Measurements from ENCODE around the gene BRD3OS.

The BRD3OS gene

DNA sequence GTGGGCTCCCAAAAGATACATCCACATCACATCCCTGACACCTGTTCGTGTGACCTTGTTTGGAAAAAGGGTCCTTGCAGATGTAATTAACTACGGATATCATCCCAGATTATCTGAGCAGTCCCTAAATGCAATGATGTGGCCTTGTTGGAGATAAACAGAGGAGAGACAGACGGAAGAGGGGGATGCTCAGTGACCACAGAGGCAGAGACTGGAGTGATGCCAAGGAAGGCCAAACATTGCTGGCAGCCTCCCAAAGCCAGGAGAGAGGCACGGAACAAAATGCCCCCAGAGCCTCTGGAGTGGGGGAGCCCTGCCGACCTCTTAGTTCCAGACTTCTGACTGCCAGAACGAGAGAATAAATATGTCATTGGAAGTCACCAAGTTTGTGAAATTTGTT is 18.1 kb upstream of the BRD3OS start:
- no peak for DNase-seq

DNA sequence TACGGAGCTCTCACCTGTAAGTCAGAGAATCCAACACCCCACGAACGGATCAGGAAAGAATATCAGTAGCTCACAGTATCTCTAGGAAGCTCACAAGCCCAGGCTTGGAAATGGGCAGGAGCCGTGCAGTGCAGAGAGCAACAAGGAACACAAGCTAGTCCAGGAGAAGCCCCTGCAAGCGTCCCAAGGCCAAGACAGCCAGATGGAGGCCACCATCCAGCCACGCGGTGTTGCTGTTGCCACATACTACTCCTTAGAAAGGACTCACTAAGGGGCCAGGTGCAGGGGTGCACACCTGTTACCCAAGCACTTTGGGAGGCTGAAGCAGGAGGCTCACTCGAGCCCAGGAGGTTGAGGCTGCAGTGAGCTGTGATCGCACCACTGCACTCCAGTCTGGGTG is 17.7 kb upstream of the BRD3OS start:
- no peak for DNase-seq

DNA sequence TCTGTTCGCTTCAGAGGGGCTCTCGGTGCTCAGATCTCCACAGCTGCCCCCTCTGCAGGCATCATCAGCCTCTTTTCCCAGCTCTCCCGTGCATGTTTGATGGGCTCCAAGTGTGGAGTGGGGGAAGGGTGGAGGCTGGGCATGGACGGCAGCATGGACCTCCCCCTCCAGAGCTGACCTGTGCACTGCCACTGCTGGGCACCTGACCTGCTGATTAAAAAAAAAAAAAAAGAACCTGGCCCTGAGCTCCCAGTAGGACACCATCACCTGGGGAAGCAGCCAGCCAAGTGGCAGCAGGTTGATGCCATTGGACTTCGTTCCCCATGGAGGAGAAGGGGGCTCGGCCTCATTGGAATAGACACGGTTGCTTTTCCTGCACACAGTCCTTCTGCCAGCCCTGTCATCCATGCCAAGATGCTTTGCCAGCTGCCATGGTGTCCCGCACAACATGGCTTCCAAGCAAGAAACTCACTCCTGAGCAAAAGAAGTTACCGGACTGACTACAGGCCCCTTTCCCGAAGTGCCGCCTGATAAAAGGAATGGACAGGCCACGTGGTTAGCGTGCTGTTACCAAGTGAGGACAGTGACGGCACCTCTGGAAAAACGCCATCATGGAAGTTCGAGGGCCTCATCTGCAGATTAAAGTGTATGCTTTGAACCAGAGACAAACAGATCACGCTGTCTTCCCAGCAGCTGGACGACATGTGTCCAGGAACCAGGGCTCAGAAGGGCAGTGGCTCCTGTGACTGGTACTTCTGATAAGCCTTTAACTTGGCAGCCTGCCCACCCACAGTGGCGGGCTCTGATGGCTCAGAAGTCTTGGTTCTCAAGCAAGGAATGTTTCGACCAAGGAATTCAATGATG is 14.7 kb upstream of the BRD3OS start:
- no peak for DNase-seq

DNA sequence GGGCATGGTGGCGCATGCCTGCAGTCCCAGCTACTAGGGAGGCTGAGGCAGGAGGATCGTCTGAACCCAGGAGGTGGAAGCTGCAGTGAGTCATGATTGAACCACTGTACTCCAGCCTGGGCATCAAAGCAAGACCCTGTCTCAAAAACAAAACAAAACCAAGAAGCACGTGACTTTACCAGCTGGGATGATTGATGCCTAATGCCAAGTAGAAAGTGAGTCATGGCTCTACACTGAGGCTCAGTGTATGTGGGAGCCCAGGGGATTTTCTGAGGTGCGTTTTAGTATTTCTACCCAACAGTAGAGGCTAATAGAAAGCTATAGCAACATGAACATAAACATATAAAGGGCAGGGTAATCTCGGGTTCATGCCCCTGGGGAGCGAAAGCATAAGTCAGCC is 13.9 kb upstream of the BRD3OS start:
- DNase-seq: no peak

DNA sequence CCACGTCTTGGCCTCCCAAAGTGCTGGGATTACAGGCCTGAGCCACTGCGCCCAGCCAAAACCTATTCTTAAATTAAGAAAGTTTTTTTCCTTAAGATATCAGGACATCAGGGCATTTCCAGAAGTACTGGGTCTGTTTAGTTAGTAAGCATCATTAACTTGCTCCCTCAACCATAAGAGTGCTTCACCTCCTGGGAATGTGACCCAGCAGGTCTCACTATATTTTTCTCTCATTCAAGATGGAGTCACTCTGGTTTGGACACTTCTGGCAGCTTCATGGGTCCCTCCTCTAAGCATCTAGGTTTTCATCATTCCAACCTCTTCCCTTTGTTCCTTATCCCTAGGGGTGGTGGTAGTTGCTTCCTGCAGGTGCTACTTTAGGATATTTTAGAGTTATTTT is 10.3 kb upstream of the BRD3OS start:
- DNase-seq: no peak

DNA sequence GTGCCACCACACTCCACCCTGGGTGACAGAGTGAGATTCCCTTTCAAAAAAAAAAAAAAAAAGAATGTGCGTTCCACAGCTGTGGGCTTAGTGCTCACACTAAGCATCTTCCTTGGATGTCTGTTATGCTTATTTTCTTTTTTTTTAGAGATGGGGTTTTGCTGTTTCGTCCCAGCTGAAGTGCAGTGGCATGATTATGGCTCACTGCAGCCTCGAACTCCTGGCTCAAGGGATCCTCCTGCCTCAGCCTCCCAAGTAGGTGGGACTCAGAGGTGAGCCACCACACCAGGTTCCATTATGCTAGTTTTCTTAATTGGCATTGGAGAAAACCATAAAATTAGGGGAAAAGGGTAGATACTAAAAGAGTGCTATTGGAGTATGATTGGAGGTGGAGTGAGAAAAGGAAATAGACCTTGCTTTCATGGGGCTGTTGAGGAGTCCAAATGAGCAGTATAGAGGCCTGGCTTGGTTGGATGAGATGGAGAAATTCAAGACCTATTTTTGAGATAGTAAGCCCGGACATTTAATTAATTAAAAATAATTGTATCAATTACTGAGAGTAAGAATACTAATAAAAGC is 978 bp upstream of the BRD3OS start:
- no peak for DNase-seq

DNA sequence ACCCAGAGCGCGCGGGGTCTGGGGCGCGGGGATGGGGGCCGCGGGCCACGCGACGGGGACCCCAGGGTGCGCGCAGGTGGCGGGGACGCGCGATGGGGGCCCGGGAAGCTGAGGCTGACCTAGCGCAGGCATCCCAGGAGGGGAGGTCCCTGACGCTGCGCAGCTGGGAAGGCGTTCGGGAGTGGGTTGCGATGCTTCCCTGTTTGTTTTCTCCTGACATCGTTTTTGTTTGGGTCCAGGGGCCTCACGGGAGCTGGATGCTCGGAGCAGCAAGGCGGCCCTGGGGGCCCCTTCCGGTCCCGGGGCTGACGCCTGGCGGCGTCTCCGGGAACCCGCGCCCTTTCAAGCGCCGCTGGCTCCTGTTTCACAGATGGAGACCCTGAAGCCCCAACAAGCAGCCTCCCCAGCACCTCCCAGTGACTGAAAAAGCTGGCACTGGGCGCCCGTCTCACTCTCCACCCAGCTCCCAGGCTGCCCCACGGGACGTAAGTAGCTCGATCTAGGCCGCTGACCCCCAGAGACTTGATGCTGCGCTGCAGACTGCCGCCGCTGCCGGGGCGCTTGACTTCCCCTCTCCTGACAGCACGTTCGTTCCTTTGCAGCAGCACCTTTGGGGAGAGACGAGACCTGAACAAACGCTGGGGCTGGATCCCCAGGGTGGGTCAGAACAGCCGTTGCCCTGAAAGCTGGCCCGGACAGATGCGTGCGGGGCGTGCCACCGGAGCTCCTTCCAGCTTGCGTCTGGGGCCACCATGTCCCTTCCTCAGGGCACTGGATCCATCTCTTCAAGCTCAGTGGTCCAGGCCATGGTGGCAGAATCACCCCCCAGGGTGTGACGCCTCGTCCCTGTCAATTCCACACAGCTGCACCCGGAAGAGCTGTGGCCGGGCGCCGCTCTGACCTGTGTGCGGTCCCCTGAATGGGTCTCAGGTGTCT is 593 bp downstream of the BRD3OS start:
- peak; percentile 52 for DNase-seq

DNA sequence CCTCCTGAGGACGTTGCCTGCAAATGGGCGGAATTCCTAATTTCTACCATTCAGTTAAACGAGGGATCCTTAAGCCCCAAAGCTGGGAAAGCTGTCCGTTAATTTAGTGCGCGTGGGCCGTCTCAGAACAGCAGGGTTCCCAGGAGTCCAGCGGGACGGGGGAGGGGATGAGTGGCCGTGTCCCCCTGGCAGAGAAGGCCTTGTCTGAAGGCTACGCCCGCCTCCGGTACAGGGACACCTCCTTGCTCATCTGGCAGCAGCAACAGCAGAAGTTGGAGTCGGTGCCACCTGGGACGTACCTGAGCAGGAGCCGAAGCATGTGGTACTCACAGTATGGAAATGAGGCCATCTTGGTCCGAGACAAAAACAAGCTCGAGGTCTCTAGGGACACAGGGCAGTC is 1.3 kb downstream of the BRD3OS start:
- no peak for DNase-seq

DNA sequence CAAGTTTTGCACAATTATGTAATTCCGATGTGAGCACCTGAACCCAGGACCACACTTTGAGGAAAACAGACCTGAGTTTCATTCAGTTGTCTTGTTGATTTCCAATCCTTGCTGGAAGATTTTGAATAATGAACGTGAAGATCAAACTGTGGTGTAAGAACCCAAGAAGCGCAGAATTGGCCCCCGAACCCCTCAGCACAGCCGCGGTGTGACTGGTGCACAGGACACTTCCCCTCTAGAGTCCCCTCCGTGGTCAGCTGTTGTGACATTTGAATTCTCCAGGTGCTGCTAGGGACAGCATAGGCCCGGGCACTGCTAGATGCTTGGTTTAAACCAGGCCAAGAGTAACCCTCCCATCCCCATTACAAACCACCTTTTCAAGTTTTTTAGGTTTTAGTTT is 1.7 kb downstream of the BRD3OS start:
- DNase-seq: no peak

DNA sequence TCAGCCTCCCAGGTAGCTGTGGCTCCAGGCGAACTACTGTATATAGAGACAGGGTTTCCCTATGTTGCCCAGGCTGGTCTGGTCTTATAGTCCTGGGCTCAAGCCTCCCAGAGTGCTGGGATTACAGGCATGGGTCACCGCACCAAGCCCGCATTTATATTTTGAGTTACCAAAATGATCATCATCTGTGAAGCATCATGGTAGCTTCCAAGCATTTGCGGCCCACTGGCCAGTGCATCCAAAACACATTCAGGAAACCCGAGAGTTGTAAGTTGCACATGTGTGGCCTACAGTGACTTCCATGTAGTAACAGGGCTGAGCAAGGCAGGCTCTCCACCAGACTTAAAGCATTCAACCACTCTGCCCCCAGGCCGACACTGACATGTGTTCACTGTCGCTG is 2.3 kb downstream of the BRD3OS start:
- no peak for DNase-seq

DNA sequence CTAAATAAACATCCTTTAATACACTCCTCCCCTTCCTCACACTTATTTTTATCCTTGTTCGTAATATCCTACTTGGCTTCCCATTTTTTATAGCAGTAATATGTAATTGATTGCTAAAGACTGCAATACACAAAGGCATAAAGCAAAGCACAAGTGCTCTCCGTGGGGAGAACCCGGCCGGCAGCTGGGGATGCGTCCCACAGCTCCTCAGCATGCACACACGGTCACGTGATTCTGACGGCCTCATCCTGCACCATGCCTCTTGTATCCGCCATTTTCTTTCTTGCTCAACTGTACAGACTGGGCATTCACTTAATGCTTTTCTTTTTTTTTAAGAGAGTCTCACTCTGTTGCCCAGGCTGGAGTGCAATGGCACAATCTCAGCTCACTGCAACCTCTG is 2.8 kb downstream of the BRD3OS start:
- no peak for DNase-seq

DNA sequence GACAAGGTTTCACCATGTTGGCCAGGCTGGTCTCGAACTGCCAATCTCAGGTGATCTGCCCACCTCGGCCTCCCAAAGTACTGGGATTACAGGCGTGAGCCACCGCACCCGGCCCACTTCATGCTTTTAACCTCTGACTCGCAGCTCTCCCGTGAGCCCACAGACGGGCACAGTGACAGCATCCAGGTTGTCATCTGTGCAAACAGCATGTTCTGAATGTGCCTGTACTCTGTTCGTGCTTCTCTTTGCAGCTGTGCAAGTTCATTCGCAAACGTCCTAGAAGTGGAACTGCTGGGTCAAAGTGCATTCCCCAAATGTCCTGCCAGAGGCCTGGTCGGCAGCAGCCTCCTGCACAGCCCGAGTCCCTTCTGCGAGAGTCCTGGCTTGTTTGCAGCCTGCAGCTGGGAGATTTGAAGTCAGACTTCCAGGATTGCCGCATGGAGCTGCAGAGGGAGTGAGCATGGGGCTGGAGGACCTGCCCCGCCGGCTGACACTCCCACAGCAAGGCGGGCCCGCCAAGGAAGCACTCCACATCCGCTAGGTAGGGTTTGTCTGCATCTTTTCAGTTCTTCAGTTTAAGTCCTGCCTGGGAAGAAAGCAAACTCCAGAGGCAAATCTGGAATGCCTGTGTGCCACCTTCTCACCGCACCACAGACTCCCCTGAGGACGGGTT is 3.4 kb downstream of the BRD3OS start:
- DNase-seq: no peak

DNA sequence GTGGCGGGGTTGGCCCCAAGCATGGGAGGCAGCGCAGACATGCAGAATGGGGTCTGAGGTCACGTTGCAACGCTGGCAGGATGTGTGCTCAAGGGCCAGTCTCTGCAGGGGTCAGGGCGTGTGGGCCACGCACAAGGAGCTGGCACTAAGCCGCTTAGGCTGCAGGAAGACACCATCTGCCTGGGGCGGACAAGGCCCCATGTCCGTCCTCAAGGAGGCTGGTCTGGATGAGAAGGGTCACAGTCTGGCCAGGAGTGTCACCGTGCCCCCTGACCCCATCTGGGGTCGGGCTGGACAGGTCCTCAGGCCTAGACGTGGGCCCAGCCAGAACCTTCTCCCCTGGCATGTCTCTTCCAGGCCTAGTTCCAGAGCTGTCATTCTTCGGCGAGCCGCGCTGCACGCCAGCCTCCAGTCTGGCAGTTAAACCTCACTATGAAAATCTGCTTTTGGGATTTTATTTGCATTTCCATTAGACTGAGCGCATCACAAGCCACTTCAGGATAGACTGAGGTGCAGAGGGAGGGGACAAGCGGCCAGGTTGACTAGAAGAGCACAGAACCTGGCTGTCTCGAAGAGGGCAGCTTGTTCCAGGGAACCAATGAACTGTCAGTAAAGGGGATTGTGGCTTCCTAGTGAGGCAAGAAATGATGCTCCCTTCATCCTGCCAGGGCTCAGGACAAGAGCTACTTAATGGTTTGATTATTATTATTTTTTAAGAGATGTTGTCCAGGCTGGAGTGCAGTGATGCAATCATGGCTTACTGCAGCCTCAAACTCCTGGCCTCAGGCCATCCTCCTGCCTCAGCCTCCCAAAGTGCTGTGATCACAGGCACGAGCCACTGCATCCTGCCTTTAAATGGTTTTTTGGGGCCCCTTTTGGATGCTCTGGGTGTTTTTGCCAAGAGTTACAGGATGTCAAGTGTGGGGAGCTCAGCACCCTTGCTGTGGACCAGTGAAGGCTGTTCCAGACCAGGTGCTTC is 4.3 kb downstream of the BRD3OS start:
- DNase-seq: no peak

DNA sequence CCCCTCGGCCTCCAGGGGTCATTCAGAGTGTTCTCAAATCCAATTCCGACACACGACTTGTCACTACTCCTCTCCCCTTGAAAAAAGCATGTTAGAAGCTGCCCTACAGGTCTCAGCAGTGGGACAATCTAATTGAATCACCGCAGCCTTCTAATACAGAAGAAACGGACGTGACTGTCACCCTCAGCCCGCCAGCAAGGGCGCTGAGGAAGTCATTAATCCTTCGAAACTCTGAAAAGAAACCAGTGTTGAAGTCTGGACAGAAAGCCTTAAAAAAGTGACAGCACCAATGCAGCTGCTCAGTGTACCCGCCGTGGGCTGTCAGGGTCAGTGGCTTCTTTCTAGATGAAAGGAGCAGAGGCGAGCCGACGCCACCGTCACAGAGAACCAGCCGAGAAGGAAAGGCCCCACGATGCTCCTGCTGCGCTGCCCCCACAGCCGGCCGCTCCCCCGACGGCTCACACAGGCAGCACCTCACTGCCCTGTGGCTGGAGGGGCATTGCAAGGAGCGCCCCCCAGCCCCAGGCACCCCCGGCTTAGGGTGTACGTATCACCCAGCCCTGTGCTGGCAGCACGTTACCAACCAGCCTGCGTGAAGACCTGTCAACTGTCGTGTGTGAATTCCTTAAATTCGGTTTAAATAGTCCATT is 5.7 kb downstream of the BRD3OS start:
- no peak for DNase-seq

DNA sequence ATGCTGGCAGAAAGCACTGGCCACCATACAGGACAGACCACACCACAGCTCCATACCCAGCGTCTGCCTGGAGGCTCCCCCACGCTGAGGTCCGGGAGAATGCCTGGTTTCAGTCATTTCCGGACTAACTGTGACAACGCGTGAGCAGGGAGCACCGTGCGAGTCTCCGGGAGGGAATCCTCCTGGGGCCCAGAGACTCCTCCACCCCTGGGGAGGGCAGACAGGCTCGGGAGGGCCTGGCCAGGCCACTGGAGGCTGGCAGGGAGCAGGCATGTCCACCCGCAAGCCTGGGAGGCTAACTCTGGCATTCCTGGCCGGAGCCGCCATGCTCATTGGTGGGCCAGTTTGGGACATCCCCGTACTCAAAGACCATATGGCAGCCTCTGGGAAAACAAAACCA is 6.5 kb downstream of the BRD3OS start:
- DNase-seq: no peak

DNA sequence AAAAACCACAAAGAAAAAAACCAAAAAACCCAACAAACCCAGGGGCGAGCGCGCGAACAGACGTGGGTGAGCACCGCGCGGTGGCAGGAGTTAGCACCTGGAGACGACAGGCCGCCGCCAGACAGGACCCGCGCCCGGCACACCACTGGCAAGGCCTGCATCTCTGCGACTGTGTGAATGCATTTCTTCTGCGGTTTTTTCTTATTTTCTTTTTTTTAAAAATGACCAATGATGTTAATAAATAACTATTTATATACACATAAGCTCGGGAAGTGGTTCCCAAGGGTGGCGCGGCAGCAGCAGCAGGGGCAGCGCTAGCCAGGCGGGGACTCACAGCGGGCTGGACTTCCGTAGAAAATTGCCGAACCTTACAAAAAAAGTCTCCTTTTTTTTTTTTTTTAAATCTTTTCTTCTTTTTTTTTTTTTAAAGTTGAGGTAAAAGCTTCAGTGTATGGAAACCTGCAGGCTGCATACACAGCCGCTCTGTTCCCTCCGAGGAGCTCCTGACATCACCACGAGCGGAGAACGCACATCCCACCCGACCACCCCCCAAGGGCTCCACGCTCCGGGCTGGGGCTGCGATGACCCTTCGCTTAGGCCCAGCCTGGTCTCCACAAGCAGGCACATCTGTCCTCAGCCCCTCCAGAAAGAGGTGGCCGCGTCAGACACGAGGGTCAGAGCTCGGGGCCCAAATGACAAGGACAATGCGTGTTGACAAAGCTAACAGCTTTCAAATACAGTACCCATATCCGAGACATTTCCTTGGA is 7.4 kb downstream of the BRD3OS start:
- DNase-seq: no peak

DNA sequence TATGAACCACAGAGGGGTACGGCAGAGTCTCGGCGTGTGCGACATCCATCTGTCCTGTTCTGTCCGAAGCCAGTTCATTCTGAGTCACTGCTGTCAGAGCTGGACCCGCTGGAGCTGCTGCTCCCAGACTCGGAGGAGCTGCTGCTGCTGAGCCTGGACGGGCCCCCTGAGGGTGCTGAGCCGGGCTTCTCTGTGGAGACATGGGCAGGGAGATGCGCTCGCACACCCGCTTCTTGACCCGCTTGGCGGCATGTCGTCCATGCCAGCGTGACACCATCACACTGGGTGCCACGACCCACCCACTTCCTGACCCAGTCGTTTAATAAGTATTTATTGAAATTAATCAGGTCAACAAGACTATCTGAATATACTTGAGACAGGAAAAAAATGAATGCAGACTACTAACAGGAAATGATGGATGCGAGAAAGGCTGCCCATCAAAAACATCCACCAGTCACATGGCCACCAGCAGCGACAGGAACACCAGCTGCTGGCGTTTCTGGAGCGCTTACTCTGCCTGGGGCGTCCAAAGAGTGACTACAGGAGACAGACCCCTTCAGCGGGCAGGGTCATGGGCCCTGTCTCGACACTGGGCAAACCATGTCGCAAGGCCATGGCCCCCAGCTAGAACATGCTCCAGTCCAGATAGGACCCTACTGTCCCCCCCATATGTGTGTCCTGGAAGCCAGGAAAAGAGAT is 8.4 kb downstream of the BRD3OS start:
- no peak for DNase-seq

DNA sequence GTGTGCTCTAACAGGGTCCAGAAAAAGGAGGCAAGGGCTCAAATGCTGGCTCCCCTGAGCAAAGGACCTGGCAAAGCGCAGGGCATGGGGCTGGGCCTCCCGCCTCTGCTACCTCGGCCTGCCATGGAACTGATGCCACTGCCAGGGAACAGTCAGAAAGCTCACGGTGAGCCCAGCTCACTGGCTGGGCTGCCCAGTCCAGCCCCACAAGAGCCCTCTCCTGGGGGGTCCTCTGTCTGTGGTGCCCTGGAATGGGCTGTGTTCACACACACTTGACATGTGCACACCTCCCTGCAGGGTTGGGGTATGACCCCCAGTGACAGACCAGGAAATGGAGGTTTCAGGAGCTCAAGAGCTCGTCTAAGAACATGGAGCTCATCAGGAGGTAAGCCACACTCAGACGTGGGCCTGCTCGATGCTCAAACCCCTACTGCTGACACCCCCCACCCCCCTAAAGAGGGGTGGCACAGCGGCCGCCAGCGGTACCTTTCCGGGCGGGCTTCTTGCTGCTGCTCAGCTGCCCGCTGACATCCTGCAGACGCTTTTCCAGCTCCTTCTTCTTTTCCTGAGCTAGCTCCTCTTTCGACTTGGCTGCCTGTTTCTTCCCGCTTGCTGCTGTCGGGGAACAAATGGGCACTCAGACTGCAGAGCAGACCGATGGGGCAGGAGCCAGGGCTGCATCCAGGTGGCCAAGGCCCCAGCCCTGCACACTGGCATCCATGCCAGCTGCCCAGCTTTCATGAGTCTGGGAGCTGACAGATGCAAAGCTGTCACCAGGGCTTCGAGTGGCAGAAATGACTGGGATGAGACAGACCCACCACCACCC is 9.1 kb downstream of the BRD3OS start:
- no peak for DNase-seq

All from activated naive CD4-positive, alpha-beta T cell treated with Interleukin-2 at 50 U/mL for 16 hours (primary cell).